Measurements from ENCODE around the gene REV1.
"Not testable (repeated sequence)": the region's sequence is repeated elsewhere in the genome, so short reads cannot be mapped to it uniquely, and the experiment has no call there.

Gene REV1

GRCh38 chr2:99399795-99400194 lies 90.0 kb downstream of the REV1 start:
- no peak for DNase-seq

GRCh38 chr2:99399063-99399462 lies 90.8 kb downstream of the REV1 start:
- DNase-seq, result no peak

- no peak for DNase-seq
Observed at GRCh38 chr2:99398303-99398702, 91.5 kb downstream of the REV1 start.

GRCh38 chr2:99397266-99397920 lies 92.4 kb downstream of the REV1 start:
- DNase-seq, result no peak

GRCh38 chr2:99395589-99396130 lies 94.2 kb downstream of the REV1 start:
- DNase-seq, result no peak

GRCh38 chr2:99389946-99390345 lies 99.9 kb downstream of the REV1 start:
- no peak for DNase-seq

GRCh38 chr2:99389371-99389770 lies 100.4 kb downstream of the REV1 start:
- no peak for DNase-seq

- no peak for DNase-seq
Observed at GRCh38 chr2:99388892-99389291, 100.9 kb downstream of the REV1 start.

- DNase-seq, result no peak
Observed at GRCh38 chr2:99386011-99386410, 103.8 kb downstream of the REV1 start.

- no peak for DNase-seq
Observed at GRCh38 chr2:99382143-99382542, 107.7 kb downstream of the REV1 start.

GRCh38 chr2:99380376-99381010 lies 109.3 kb downstream of the REV1 start:
- DNase-seq, result no peak

- DNase-seq, result no peak
Observed at GRCh38 chr2:99377879-99378278, 111.9 kb downstream of the REV1 start.

GRCh38 chr2:99376254-99376864 lies 113.5 kb downstream of the REV1 start:
- no peak for DNase-seq

GRCh38 chr2:99374747-99375146 lies 115.1 kb downstream of the REV1 start:
- no peak for DNase-seq

GRCh38 chr2:99373144-99373543 lies 116.7 kb downstream of the REV1 start:
- DNase-seq, result no peak

- DNase-seq, result not testable (repeated sequence)
Observed at GRCh38 chr2:99368854-99369253, 121.0 kb downstream of the REV1 start.

GRCh38 chr2:99365661-99366060 lies 124.2 kb downstream of the REV1 start:
- DNase-seq, result no peak

GRCh38 chr2:99356853-99357252 lies 133.0 kb downstream of the REV1 start:
- DNase-seq, result no peak

- not testable (repeated sequence) for DNase-seq
Observed at GRCh38 chr2:99354825-99355224, 135.0 kb downstream of the REV1 start.

GRCh38 chr2:99354070-99354469 lies 135.7 kb downstream of the REV1 start:
- no peak for DNase-seq
